CD4-positive, alpha-beta T cell treated with Interferon alpha-2 for 1 hour (primary cell): ENCODE measurements around the gene SPAG16.
"Not testable (repeated sequence)": the region's sequence is repeated elsewhere in the genome, so short reads cannot be mapped to it uniquely, and the experiment has no call there.

Source experiments
- DNase-seq, 2 donors: peaks; one replicate each; pipeline ENCODE4 v3.0.0-alpha.2; 2020 to 2022

Gene SPAG16

DNA sequence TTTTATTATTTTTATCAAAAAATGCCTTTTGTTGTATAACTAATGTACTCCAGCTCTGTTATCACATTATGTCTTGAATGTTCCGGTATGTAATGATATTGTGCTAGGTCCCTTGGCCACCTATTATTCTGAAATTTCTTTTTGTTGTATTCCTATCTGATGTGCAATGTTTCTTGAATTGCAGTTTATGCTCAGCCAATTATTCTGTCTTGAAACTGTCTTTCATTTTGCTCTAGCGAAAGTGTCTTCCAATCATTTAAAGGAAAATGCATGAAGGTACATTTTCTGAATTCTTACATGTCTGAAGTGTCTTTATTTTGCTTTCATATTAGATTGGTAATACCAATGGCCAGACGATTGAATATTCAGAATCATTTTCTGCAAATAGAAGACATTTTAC, 277.5 kb downstream of the SPAG16 start:
- DNase-seq, result no peak

DNA sequence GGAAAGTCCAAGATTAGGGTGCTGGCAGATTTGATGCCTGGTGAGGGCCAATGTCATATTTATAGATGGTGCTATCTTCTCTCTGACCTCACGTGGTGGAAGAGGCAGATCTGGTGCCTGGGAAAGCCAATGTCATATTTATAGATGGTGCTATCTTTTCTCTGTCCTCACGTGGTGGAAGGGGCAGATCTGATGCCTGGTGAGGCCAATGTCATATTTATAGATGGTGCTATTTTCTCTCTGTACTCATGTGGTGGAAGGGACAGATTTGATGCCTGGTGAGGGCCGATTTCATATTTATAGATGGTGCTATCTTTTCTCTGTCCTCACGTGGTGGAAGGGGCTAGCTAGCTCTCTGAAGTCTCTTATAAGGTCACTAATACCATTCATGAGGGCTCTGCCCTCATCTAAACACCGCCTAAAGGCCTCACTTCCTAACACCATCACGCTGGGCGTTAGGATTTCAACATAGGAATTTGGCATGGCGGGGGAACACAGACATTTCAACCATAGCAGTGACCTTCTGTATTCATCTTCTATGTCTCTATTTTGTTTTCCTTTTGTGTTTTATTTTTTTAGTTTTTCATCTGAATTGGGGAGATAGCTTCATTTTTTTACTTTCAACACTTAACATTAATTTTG, 278.4 kb downstream of the SPAG16 start:
- no peak for DNase-seq

DNA sequence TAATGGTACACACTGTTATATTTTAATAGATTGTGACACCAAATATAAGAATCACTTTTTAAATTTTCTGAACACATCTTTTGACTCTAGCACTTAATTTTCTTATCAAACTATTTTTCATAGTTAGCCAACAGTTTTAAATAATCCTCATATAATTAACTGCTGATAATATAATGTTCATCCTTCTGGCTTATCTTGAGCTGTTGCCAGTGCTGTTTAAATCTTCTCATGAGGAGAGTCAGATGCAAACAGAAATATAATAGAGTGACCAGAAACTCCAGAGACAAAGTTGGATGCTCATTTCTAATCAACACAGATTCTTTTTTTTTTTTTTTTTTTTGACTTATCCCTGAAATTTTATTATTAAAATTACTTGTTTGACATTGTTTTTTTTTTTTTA, 282.6 kb downstream of the SPAG16 start:
- no peak for DNase-seq

DNA sequence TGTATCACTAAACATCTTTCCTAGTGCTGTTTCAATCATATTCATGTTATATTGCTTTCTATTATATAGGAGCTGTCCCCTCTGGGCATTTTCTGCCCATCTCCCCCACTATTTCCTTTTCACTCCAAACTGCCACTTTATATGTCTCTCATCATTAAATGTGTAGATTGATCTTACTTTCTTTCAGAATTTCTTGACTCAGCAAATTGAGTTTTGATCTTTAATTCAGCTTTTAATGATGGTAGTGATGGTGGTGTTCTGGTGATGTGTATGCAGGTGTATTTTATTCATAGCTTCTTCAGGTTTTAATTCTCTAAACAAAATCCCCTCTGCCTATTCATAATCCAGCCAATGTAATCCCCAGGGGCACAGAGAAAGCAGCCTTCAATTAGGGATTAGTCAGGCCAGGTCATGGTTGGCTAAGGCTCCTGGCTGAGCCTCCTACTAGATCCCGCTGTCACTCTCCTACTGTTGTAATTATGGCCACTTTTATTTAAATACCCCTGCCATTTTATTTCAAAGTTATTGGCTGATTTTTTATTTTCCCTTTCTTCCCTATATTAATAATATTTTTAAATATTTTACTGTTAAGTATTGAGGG, 325.4 kb downstream of the SPAG16 start:
- DNase-seq, result no peak

DNA sequence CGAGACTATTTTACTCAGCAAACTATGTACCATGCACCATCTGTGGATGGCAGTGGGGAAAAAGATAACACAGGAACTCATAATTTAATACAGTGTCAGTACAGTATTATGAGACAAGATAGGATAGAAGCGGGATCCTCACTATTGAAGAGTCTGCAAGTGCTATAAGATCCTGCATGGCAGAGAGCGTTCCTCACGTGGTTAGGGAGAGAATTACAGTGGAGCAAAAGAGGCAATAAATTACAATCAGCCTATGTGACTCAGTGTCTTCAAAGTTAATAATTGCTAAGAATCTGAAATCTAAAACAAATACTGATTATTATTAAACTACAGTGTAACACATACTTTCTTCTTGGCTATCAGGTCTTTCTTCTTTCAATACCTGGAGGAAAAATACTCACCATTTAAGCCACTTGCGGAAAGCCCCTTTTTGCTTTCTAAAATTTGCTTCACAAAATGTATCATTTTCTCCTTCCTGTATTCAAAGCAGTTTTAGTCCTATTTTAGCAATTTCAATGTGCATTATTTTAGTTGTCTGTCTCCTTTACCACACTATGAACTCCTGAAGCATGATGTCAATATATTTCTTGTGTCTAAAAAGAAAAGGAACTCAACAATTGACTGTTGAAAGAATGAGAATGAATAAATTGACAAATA, 342.9 kb downstream of the SPAG16 start:
- no peak for DNase-seq

DNA sequence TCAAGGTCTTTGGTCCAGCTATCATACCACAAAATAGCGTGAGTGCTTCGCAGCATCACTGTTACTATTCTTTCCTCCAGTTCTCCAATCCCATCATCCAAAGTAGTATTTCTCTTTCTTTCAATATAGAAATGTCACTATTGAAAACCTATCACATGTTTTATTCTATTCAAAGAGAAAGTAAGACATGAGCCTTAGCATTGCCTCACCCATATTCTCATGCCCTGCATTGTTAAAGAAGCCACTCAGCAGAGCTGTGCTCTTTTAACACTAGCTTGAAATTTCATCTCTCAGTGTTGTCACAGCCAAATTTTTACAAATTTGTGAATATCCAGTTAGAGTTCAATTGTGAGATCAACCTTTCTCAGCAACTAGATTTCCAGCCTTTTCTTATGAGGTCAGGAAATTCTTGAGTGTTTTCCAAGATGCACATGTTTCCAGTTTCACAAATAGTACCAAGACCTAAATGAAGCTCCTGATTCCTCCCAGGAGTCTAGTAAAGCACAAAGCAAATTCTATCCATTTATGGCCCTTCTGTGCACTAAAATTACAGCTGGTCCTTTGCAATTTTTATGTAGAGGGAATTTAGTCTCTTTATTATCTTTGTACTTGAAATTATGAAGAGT, 343.7 kb downstream of the SPAG16 start:
- no peak for DNase-seq

DNA sequence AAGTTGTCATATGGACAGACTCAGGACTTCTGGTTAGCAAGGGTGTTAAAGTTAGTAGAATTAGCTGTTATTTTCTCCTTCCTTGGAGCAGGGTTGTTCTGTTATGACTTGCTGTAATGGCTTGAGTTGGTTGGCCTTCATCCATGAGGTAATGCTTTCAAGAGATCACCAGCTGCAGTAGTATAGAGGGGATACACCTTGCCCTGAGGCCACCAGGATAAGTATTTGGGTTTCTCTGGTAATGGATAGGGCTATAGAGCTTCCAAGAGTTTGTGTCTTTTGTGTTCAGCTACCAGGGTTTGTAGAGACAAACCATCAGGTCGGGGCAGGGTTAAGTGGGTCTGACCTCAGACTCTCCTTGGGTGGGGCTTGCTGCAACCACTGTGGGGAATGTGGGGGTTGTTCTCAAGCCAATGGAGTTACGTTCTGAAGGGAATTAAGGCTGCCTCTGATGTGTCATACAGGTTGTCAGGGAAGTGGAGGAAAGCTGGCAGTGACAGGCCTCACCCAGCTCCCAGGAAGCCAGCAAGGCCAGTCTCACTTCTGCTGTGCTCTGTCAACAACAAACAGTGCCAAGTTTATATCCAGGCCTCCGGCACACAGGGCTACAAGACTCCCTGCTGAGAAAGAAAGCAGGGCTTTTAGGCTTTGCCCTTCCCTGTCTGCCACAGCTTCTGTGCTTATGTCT, 356.6 kb downstream of the SPAG16 start:
- no peak for DNase-seq

DNA sequence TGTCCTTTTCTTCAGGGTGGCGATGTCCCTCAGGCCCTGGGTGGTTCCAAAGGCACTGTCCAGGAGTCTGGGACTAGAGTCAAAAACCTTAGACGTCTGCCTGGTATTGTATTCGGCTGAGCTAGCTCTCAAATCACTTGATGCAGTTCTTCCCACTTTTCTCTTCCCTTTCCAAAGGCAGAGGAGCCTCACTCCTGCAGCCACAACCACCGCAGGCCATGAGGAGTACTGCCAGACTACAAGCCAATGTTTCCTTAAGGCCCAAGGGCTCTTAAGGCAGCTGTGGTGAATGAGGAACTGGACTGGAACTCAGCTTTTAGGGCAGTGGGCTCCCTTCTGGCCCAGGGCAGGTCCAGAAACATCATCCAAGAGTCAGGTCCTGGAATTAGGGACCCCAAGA, 360.7 kb downstream of the SPAG16 start:
- DNase-seq, result no peak

DNA sequence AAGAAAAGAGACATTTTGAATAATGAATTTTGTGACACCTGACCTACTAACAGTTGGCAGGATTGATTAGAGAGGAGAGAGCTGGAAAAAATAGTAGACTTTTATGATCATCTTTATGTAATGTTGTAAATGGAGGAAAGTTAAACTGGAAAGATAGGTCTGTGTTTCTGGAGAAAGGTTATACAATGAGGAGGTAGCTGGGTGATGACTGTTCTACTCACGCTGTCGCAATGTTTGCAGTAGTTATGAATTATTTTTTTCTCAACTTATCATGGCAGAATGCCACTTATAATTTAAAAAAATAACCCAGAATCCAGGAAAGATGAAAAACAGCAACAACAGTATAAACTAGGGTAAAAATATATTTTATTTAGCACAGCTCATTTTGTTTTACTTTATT, 364.9 kb downstream of the SPAG16 start:
- no peak for DNase-seq

DNA sequence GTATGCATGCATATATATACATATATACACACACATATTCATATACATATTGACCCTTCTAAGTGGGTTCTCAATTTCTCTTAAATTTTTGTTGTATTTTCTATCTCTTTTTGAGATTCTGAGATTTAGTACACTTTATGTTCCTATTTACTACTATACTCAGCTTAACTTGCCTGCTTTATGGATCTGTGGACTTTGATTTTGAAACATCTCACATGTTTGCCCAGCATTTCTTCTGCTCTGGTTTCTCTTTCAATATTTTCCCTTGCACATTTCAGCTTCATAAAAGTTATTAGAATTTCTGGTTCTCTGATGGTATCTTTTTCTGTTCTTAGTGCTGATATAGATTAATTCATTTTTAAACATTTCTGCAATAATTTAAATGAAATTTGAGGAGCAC, 380.6 kb downstream of the SPAG16 start:
- no peak for DNase-seq

DNA sequence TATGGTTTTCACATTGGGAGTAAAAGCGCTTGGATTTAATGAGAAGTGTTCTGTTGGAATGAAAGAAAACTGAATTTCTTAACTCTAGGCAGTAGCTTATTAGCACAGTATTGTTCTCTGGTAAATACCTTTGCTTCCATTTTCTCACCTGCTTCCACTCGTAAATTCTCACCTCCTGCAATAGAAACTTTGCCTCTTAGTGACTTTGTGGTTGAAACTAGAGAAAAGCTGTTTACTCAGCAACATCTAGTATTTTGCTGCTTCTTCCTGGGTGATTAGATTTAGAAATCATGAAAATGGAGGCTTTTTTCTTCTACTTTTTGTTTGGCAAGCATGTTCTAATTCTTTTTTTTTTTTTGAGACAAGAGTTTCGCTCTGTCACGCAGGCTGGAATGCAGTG, 385.4 kb downstream of the SPAG16 start:
- no peak for DNase-seq

DNA sequence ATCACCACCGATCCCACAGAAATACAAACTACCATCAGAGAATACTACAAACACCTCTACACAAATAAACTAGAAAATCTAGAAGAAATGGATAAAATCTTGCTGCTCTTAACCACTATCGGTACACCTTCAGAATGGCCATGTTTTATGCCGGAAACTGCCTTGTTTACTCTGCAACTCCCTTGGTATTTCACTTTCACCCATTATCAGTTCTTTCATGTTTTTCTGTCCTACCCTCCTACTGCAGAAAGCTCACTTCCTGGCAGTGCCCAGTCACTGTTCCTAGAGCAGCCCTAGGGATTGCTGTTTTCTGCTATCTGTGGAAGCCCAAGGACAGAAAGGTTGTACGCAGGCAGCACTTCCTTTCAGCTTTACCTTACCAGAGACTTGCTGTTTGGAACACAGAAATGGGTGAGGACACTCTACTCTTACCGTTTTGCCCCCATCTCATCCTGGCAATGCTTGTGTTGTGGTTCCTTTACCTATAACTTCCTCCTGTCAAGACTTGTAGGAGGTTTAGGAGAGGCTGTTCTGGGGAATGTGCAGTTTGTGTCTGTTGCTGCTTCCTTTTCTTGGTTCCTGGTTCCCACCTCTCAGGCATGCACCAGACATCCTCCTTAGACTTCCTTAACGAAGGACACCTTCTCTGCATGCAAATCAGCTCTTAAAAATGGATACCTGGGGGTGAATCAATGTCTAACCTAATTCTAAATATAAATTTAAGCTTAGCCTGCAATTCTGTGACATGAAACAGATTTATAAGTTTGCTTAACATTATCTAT, 394.4 kb downstream of the SPAG16 start:
- no peak for DNase-seq

DNA sequence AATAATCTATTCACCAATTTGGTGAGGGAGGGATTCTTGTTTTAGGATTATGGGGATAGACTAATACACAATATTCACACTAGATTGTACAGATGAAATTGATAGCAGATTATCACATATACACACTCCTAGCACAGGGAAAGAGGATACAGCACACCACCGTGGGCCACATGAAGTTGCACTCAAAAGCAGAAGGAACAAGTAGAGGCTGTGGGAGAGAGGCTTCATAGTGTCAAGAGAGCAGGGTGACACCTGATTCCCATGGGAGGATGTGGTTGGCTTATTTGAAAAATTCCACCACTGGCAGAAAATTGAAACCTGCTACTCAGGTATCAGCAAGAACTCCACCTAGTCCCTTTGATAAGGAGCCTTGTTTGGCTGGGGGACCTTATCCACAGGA, 395.6 kb downstream of the SPAG16 start:
- no peak for DNase-seq

DNA sequence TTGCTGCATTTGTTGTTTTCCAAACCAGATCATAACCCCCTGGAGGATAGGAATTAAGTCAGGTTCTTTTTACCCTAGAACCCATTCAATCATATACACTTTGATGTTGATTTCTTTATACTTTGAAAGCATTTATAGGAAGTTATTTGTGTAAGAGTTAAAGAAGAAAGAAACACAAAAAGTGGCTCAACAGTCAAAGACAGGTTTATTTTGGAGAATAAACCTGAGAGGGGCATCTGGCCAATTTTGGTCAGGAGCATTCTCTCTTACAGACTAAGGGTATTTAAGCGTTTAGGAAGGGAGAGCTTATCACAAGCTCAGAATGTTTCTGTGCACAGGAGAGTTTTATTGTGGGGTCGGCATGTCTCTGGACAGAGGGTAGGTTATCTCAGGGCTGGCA, 398.0 kb downstream of the SPAG16 start:
- DNase-seq, result no peak

DNA sequence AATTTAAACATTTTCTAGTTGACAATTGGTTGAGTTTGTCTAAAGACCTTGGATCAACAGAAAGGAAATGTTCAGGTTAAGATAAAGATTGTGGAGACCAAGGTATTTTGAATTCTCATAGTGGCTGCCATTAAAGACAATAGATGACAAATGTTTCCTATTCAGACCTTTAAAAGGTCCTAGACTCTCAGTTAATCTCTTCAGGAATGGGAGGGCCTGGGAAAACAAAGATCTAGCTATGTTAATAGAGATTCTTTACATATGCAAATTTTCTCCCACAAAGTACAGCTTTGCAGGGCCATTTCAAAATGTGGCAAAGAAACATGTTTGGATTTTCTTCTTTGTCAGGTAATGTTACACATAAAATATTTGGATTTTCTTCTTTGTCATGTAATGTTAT, 403.9 kb downstream of the SPAG16 start:
- no peak for DNase-seq

DNA sequence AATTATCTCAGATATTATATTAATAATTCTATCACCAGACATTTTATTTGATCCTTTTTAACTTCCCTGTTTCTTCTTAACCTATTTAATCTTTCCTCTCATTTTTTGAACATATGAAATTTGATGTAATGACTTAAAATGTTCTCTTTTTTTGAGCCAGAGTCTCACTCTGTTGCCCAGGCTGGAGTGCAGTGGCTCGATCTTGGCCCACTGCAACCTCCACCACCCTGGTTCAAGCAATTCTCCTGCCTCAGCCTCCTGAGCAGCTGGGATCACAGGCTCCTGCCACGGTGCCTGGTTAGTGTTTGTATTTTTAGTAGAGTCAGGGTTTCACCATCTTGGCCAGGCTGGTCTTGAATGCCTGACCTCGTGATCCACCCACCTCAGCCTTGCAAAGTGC, 404.6 kb downstream of the SPAG16 start:
- not testable (repeated sequence) for DNase-seq

DNA sequence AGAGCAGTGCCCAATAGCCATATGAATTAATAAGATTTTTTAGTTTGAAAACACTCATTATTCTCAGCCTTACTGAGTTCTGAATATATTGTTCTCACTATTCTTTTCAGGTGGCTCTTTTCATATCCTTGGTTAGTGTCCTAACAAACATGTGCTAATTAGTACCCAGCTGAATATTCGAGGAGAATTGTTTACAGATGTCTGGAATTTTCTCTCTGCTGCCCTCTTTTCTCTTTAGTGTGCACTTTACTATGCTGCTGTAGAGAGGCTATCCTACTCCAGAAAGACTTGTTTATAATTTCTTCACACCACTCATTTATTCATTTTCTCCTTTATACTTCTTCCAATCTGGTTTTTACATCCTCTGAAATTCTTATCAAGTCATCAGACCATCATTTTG, 405.3 kb downstream of the SPAG16 start:
- DNase-seq, result no peak

DNA sequence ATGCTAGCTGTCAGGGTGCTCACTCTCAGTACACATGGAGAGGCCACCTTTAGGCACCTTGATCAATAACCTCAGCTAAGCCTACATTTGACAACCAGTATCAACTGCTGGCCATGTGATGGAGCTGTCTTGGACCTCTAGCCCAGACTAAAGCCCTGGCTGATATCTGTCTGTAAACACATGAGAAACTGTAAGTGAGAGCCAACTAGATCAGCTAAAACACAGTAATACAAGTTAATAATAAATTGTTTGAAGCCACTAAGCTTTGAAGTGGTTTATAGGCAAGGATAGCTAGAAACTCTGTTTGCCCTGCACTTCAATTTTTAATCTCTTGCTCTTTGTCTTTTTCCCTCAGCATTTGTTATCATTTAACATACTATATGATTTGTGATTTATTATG, 407.1 kb downstream of the SPAG16 start:
- no peak for DNase-seq

DNA sequence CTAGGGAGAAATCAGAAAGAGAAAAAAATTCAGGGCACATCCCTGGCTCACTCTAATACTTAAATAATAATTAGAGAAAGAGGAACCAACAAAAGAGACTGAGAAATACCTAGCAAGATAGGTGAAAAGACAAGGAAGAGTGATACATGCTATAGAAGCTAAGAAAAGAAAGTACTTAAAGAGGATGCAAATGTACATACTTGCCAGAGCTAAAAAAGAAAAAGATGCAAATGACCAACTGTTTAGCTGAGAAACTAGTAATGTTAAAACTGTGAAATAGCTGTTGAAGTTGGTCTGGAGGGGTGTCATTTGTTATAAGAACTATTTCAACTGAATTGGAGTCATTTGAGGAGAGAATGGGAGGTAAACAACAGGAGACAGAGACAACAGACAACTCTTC, 412.2 kb downstream of the SPAG16 start:
- no peak for DNase-seq

DNA sequence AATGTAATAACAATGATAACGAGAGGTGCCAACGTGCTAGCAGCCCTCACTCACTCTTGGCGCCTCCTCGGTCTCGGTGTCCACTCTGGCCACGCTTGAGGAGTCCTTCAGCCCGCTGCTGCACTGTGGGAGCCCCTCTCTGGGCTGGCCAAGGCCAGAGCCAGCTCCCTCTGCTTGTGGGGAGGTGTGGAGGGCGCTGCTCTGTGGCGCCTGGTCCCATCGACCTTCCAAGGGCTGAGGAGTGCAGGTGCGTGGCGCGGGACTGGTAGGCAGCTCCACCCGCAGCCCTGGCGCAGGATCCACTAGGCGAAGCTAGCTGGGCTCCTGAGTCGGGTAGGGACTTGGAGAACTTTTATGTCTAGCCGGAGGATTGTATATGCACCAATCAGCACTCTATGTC, 417.1 kb downstream of the SPAG16 start:
- DNase-seq, result not testable (repeated sequence)

DNA sequence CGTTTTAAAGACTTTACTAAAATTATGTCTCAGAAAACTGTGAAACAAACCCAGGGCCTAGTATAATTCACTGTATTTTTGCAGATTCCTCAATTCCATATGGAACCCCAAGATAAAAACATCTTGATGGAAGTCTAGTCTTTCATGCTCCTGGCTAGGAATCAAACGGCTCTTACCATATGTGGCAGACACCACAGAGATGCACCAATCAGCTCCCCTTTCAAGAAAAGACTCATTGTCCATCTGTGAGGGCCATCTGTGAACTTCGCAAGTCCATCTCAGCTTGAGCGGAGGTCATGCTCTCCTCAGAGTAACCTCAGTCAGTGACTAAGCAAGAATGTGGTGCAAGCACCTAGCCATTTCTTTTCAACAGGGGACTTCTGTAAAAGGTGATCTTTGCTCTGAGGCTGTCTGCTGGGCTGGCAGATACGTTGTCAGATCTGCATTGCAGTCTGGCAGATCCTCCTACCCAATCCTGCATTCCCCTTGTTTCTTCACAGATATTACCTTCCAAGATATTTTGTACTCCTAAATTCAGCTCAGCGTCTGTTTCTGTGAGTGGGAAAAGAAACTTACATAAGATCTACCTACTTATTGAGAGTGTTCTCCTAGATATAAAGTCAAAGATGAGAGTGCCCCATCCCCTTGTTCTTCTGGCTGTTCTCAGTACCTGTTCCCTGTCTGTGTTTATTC, 419.3 kb downstream of the SPAG16 start:
- no peak for DNase-seq

DNA sequence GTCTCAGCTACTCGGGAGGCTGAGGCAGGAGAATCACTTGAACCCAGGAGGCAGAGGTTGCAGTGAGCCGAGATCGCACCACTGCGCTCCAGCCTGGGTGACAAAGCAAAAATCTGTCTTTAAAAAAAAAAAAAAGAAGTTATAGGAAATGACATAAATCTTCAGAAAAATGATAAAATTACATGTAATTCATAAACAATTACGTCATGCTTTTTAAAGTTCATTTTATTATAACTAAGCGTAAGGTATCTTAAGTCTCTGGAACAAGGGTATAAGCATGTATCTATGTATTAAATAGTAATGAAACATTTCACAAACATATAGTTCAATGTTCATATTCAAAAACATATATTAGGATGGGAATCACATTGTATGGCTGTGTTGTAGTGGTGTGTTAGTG, 425.9 kb downstream of the SPAG16 start:
- DNase-seq, result no peak
